GM19240 (cell line): ENCODE measurements around the gene XPNPEP2.

Experiments
- DNase-seq: peaks from one replicate; pipeline ENCODE4 v3.0.0; 2011; ENCODE audit warnings: low spot score; ENCODE audit not compliant: insufficient read length

The XPNPEP2 gene

DNA sequence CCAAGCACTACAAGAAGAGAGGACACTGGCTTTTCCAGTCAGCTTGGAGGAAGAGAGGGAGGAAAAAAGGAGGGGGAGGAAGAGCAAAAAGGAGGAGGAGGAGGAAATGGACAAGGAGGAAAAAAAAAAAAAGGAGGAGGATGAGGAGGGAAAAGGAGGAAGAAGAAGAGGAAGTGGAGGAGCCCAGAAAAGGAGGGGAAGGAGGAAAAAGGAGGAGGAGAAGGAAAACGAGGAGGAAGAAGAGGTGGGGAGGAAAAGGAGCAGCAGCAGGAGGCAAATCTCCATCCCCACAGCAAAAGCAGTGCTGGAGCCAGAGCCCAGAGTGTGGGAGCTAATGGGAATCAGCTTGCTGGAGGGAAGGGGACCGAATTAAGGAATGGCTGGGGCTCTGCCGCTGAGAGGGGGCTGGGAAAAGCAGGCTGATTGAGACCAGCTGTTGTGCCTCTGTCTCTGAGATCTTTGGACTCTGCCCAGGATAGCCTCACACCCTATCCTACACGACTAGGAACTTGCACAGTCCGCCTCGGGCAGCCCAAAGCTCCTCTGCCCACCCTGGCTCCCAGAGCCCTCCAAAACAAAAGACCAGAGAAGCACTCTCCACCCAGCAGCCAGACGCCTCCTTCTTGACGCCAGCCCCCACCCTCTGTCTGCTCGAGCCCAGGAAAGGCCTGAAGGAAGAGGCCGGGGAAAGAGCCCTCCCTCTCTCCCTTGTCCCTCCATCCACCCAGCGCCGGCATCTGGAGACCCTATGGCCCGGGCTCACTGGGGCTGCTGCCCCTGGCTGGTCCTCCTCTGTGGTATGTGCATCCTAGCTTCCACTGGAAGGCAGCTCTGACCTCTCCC lies at the start of gene XPNPEP2:
TSS of gene XPNPEP2 (plus strand) at position 514 of the 843 bp plus-strand sequence. CDS start at position 749, 235 bp downstream.
- no peak for DNase-seq

DNA sequence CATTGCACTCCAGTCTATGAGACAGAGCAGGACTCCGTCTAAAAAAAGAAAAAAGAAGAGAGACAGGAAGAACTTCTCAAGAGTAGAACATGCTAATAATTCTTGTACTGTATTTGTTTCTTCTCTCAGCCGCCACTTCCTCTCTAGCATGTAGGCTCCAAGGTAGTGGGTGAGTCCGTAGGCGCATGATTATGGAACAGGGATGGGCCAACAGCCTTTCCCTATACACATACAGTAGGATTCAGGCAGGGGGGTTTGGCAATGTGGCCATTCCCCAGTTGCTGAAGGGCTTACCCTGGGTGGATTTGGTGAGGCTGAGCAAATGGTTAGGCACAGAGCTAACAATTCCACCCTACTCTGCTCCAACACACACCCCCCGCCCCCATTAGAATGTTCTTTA lies 49.0 kb upstream of the XPNPEP2 start:
- no peak for DNase-seq

GRCh38 chrX:129690435-129690834 lies 48.3 kb upstream of the XPNPEP2 start:
- no peak for DNase-seq

GRCh38 chrX:129693354-129693753 lies 45.4 kb upstream of the XPNPEP2 start:
- no peak for DNase-seq

DNA sequence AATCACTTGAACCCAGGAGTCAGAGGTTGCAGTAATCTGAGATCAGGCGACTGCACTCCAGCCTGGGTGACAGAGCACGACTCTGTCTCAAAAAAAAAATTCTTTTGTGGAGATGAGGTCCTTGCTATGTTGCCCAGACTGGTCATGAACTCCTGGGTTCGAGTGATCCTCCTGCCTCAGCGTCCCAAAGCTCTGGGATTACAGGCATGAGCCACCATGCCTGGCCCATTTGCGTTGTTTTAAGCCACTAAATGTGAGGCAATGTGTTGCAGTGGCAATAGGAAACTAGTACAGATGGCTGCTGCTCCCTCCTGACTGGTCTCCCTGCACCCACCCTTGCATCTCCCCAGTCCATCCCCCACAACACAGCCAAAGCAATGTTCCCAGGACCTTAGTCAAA lies 44.0 kb upstream of the XPNPEP2 start:
- DNase-seq: no peak

- no peak for DNase-seq
Observed at GRCh38 chrX:129695535-129695934, 43.2 kb upstream of the XPNPEP2 start.

GRCh38 chrX:129695937-129696336 lies 42.8 kb upstream of the XPNPEP2 start:
- no peak for DNase-seq

DNA sequence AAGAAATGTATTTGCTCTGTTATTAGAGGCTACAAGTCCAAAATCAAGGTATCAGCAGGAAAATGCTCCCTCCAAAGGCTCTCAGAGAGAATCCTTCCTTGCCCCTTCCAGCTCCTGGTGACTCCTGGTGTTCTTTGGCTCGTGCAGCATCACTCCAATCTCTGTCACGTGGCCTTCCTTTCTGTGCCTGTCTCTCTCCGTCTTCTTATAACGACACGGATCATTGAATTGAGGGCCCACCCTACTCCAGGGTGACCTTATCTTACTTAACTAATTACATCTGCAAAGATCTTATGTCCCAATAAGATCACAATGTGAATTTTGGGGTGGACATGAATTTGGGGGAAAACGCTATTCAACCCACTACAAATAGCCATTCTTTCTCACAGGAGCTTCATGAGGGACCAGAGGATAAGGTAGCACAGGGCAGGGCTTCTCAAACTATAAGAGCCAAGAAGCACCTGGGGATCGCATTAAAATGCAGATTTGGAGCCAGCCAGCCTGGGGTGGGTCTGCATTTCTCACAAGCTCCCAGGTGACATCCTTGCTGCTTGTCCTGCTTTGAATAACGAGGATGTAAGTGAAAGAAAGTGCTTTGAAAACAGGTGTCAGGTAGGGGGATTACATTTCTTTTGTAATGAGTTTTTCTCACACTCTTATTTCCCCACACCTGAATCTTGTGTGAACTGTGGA lies 42.2 kb upstream of the XPNPEP2 start:
- DNase-seq: no peak

DNA sequence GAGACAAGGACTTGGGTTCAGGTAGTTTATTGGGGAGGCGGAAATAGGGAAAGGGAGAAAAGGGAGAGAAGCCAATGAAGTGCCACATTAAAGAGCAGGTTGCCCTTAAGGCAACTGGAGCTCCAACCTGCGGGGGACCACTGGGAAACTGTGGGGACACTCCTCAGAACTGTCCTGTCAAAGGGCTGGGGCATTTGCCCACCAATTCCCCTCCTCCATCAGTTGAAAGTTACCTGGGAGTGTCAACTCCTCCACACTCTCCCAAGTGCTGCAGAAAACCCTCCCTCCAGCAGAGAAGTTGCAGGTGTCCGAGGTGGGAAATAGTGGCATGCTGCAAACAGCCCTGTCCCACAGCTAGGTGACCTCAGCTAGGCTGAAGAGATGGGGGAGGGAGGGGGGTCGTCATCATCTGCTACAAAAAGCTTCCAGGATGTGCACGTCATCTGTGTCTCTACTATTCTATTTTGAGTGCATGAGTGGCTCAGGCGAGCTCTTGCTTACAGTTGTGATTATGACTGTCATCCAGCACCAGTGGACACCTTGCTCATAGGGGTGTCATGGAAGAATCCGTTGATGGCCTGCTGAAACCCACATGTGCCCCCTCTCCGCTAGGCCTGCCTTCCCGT lies 41.5 kb upstream of the XPNPEP2 start:
- DNase-seq: no peak

DNA sequence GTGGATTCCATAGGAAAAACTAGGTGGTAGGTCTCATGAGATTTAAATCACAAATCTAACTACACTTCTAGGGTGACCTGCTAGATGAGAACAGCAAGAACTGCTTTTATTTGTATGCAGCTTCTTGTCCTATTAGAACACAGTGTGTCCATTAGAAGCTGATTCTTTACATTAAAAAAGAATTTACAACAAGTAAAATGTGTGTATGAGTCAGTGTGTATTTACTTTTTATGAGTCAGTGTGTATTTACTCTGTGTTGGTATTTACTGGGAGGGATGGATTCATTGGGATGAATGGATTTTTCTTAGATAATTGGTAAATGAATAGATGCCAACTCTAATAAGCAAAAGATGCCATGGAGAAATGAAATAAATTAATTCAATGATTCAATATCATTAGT lies 40.6 kb upstream of the XPNPEP2 start:
- no peak for DNase-seq

DNA sequence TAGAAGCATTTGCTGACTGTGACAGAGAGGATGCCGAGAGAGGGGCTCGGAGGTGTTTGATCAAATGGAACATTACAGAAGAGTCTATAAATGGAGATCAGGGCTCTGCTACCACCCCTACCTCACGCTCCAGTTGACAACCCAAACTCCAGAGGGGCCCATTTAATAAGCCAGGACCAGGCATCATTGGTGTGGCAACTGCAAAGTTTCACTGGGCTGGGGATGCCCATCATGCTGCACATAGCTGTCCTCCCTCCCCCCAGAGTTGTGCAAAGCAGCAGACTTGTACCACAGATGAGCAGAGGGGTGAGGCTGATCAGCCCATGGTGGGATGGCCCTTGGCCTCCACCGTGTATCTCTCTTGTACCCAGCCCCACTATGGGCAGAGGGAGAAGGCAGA lies 38.2 kb upstream of the XPNPEP2 start:
- no peak for DNase-seq

DNA sequence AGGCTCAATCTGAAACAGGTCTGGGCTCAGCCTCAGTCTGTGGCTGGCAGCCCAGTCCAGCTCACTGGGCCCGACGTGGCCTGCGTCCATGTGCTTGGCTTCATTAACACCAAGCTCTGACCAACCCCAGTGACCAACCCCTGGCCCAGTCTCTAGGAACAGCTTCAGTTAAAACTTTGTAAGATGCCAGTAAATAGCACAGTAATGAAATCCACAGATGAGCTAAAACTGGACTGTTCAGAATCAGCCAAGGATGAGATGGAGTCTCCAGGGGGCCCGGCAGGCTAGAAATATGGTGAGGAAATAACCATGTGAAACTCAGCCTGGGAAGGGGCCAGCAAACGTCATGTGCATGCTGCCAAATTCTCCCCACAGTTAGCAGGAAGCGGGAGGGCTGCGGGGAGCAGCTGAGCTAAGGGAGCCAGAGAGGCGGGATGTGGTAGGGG lies 37.1 kb upstream of the XPNPEP2 start:
- no peak for DNase-seq

GRCh38 chrX:129704491-129704890 lies 34.3 kb upstream of the XPNPEP2 start:
- no peak for DNase-seq

DNA sequence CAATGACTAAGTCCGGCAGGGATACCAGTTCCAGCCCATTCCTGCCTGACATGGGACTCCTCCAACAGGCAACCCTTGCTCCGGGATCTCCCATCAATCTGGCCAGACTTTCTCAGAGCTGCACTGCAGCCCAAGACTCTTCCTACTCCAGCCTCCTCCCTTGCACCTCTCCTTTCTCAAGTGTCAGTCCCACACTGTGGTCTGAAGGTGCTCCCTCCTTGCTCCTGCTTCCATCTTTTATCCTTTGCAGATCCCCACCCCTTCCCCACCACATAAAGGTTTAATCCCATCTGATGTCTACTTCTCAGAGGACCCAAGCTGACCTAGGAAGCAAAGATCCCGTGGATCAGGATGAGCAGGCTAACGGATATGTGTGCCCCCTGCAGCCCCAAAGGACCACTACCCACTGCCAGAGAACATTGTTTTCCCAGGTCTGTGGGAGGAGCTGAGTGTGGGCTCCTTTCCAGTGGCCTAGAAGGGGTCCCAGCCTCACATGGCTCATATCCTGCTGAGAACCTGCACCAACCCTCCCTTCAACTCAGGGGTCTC lies 33.3 kb upstream of the XPNPEP2 start:
- no peak for DNase-seq

GRCh38 chrX:129705988-129706387 lies 32.8 kb upstream of the XPNPEP2 start:
- no peak for DNase-seq

GRCh38 chrX:129706400-129707072 lies 32.2 kb upstream of the XPNPEP2 start:
- no peak for DNase-seq

DNA sequence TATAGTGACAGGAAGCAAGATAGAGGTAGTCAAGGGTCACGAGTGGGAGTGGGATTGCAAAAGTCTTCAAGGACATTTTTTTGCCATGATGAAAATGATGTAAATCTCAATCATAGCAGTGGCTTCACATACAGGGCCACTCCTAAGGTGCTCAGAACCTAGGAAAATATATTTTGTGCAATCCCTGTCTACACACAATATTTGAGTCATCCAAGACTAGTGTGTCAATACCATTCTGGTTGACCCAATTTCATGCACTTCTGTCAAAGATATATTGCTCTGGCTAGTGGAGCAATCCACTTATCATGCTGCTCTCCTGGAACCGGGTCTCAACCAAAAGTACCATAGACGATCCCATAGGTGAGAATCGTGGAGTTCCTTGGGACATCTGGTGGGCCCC lies 24.2 kb upstream of the XPNPEP2 start:
- DNase-seq: no peak

DNA sequence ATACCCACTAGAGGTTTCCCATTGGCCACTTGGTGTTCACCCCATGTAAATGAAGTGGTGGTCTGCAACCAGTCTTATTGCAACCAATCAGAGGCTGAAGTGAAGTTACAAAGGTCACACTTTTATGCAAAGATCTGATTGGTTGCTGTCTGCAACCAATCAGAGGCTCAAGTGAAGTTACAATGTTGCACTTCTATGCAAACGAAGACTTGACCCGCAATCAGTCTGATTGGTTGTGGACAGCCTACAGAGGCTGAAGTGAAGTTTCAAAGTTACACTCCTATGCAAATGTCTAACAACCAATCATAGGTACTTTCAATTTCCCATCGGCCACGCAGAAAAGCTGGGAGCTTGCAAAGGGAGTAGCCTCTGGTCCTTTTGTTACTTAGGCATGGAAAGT lies 22.3 kb upstream of the XPNPEP2 start:
- DNase-seq: no peak

DNA sequence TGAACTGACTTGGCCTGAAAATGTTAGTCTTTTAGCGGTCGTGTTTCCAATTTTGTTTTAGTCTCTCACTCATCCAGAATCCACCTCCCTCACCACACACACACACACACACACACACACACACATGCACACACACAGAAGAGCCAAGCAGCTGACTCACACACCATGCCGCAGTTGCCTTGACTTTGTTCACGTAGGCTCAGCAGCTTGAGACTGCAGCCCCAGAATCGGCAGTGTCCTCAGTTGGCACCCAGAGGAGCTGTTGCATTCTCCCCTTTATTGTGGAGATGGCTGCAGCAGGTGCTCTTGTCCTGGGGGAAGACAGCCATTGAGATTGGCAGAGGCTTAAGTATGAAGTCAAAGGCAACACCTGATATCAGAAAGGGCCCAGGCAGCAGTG lies 20.9 kb upstream of the XPNPEP2 start:
- DNase-seq: no peak

DNA sequence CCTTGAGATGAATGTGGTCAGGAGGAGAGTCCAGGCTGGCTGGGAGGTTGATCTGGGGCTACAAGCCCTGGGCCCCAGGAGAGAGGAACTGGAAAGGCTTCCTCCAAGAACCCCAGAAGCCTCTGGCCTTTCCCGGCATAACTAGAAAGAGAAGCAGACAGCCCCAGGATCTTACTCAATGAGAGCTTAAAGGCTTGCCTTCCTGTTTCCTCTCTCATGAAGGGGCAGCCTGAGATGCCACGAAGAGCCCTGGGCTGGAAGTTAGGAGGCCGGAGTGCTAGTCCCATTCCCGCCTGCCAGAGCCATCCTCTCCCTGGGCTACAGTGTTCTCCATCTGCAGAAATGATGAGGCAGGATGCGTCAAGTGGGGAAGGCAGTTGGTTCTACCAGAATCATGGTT lies 20.1 kb upstream of the XPNPEP2 start:
- DNase-seq: no peak

DNA sequence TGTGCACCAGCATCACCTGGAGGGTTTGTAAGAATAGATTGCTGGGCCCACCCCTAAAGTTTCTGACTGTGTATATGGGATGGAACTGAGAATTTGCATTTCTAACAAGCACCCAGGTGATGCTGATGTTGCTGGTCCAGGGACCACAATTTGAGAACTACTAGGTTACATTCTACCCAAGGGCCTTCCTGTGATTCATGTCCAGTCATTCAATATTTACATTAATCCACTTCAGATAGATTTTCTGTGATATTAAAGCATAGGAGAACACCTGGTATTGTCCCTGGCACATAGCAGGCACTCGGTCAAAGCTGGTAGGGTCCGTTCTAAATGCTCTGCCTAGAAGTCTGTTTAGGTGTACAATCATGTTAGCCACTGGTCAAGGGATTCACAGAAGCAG lies 19.5 kb upstream of the XPNPEP2 start:
- DNase-seq: no peak
